GM18502 (cell line): ENCODE data around the gene EPHA4.
"Not testable (repeated sequence)": the region's sequence is repeated elsewhere in the genome, so short reads cannot be mapped to it uniquely, and the experiment has no call there.

ENCODE experiments used
- ATAC-seq: cut with Tn5 transposase; IDR thresholded peaks from one replicate; pipeline ENCODE4 v1.9.1; 2021; ENCODE audit warnings: mild to moderate bottlenecking; ENCODE audit not compliant: unreplicated experiment, poor library complexity

EPHA4 gene

GRCh38 chr2:221513232-221513631, 58.9 kb downstream of the EPHA4 start:
- no peak for ATAC-seq

DNA sequence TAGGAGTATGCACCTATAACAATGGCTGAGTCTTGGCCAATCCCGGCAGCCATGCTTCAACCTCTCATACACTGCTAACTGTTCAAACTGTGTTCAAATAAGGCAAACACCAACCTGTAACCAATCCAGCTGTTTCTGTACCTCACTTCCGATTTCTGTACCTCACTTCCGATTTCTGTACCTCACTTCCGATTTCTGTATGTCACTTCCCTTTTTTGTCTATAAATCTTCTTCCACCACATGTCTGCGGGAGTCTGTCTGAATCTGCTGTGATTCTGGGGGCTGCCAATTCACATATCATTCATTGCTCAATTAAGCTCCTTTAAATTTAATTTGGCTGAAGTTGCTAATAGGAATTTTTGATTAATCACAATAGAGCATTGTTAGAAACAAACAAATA, 60.8 kb downstream of the EPHA4 start:
- not testable (repeated sequence) for ATAC-seq

DNA sequence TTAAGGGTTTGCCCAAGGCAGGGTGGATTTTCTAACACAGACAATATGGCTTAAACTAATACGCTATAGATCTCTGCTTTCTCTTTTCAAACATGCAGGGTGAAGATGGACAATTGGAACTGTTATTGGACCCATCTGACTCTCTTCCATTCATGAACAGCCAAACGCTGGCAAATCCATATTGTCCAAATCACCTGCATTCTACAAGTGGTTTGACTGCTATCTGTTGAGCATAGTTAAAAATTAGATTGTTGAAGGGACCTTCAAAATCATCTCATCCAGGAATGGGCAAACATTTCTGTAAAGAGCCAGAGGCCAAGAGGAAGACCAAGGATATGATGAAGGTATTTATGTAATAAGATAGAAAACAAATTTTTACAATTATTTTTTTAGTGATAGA, 65.6 kb downstream of the EPHA4 start:
- no peak for ATAC-seq

- no peak for ATAC-seq
Measured at GRCh38 chr2:221505605-221506004, 66.5 kb downstream of the EPHA4 start.

GRCh38 chr2:221504905-221505304, 67.2 kb downstream of the EPHA4 start:
- ATAC-seq, result no peak

DNA sequence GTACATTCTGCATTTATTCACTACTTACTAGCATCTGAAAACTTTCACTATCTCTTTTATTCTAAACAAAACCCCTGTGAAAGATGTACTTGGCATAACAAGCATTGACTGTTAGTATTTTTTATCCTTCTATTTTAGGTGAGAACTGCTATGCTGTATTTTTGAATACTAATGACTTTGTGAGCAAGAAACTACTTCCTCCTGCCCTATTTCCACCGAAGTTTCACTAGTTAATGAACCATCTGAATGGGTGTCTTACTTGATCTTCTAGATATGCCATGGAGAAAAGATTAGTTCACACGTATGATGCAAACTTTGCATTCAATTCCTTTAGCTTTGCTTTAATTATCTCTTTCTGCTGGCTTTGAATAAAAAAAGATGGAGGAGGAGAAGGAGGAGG, 68.1 kb downstream of the EPHA4 start:
- no peak for ATAC-seq

DNA sequence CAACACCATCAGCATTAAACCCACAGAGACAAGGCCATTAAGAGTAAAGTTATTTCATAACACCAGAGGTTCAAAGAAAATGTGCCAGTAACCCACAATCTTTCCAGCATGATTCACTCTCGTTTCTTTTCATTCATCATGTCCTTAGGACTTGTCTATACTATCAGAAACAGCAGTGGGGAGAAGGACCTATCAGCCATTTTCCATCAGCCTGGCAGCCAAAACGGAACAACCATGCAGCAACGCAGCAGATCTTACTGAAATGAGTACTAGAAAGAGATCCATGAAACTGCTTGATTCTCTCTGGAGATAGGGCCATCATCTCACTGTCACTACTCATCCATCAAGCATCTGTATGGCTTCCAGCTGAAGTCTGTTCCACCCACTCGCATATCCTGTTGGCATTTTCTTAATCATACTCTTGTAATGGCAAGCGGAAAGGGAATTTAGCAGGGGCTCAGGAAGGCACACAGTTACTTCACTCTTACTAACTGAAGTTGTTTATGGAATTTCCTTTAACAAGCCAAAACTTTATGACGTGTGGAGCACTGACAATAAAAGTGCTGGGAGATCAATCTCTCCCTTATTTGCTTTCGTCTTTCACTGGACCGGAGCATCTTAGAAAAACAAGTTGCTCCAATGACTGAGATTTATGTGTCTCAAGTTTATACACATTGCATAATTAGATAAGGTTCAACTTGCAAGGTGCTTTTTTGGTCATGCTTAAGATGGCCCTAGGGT, 69.7 kb downstream of the EPHA4 start:
- no peak for ATAC-seq

DNA sequence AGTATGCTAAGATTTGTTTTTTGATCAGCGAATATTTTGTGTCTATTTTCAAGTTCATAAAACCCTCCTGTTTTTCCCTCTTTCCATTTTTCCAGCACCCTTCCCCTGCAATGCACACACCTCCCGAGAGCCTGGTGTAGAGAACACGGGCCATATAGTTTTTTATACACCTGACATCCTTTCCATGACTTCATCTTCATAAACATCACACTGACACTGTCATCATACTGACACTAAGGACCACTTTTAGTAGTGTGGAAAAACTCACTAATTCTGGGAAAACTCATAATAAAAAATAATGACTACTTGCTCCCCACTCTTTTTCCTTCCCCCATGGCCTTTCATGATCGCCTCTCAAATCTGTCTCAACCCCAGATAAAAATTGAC, 70.2 kb downstream of the EPHA4 start:
- ATAC-seq, result no peak

GRCh38 chr2:221501210-221501882, 70.8 kb downstream of the EPHA4 start:
- ATAC-seq, result no peak

DNA sequence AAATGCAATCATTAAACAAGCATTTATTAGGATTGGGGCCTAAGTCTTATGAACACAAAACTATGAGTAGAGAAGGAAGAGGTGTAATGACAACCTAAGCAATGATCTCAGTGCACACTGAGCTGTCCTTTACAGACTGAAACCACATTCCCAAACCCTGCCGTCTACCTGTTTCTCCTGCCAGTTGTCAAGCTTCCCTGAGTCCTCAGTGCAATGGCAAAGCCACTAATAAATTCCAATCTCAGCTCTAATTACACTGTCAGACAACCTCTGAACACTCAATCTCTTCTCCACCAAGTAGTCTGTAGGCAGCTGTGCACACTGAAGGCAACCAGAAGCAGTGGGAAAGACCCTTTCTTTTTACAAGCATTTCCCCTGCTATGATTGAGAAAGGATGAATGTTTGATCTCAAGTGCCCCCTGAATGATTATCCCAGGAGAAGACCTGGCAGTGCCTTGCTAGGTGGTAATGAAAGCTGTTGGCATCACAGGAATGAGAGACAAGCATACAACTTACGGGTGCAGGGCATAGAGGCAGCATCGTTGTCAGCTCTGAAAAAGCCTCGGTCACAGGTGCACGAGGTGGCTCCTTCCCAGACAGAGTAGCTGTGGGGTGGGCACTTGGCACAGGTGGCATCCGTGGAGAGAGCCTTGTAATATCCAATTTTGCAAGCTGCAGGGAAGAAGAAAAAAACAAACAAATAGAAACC, 71.4 kb downstream of the EPHA4 start:
- ATAC-seq, result no peak

GRCh38 chr2:221495731-221496130, 76.4 kb downstream of the EPHA4 start:
- no peak for ATAC-seq

GRCh38 chr2:221494556-221494955, 77.5 kb downstream of the EPHA4 start:
- ATAC-seq, result no peak

DNA sequence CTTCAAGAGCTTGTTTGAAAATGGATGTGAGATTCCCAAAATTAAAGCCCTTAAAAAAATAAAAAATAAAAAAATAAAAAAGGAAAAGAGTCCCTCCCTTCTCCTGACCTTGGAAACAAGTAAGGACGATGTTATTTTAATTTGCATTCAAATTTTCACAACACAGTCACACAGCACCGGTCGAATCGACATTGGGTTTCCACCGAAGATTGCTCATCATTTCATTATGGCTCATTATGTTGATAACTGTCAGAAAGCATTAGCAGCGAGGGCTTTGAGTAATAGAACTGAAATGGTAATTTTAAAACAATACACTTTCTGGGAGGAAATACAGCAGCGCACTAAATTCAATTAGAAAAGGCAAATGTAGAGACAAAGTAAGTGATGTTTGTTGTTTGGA, 78.7 kb downstream of the EPHA4 start:
- no peak for ATAC-seq

GRCh38 chr2:221492636-221493035, 79.5 kb downstream of the EPHA4 start:
- ATAC-seq, result no peak

- ATAC-seq, result no peak
Measured at GRCh38 chr2:221490506-221491060, 81.5 kb downstream of the EPHA4 start.

DNA sequence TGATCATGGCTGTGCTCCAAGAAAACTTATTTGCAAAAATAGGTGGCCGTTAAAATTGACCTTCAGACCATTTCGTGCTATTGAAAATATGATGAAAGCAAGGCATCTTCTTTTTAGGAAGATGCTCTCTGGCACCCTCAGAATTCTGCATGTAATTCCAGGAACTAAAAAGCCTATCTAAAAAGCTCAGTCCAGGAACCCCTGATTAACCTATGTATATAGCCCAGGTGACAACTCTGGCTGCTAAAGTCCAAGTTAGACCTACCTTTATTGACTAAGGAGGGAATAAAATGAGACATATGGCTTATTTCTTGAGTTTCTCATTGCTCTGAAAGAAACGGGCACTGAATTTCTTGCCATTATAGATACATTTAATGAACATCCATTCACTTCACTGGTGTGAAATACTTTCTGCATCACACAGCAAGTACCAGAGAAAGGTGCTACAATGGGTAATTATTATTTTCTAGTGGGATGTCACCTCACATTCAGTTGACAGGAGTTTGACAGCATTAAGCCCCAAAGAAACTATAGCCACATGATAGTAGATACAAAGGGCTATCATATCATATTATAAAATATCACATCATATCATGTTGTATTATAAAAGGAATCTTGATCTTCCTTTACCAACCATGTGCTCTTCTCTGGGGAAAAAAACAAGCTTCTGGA, 83.8 kb downstream of the EPHA4 start:
- ATAC-seq, result no peak

DNA sequence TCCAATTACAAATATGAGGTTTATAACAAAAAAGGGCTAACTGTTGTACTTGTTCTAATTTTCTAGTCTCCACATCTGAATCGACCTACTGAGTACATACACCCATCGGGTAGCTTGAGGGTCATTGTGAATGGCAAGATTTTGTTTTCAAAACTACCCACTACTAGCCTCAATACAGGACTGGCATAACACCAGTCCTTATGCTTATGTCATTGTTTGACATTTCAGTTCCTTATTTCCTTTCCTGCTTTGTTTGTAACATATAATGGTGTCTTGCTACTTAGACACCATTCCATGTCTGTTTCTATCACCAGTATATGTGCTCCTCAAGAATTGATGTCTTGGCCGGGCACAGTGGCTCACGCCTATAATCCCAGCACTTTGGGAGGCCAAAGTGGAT, 86.0 kb downstream of the EPHA4 start:
- no peak for ATAC-seq

- ATAC-seq, result no peak
Measured at GRCh38 chr2:221485503-221485870, 86.6 kb downstream of the EPHA4 start.

- ATAC-seq, result no peak
Measured at GRCh38 chr2:221484761-221485502, 87.2 kb downstream of the EPHA4 start.
